NB4 (cell line): ENCODE results near the gene TULP4.

Source experiments
- DNase-seq: peaks from one replicate; pipeline ENCODE4 v3.0.0; 2010; ENCODE audit warnings: low read depth
- H3K4me3 ChIP-seq: one replicate; pipeline ENCODE4 v1.5.1; 2011; ENCODE audit warnings: mild to moderate bottlenecking, low read depth, low read length, moderate library complexity
- MYC ChIP-seq: IDR thresholded peaks from 2 replicates; pipeline ENCODE4 v1.6.1; 2011; ENCODE audit warnings: low read depth, low read length
- POLR2A ChIP-seq: IDR thresholded peaks from 2 replicates; pipeline ENCODE4 v1.6.1; 2011; ENCODE audit warnings: mild to moderate bottlenecking; ENCODE audit not compliant: insufficient read length; ENCODE audit errors: extremely low read depth
- TF ChIP-seq, protein P1 (sequence below): IDR thresholded peaks from 2 replicates; pipeline ENCODE4 v1.6.1; 2011; ENCODE audit warnings: low read depth, low read length
- TF ChIP-seq, protein P2 (sequence below): IDR thresholded peaks from one replicate; pipeline ENCODE4 v1.5.1; 2012; ENCODE audit warnings: low read depth, low read length

The TULP4 gene

DNA sequence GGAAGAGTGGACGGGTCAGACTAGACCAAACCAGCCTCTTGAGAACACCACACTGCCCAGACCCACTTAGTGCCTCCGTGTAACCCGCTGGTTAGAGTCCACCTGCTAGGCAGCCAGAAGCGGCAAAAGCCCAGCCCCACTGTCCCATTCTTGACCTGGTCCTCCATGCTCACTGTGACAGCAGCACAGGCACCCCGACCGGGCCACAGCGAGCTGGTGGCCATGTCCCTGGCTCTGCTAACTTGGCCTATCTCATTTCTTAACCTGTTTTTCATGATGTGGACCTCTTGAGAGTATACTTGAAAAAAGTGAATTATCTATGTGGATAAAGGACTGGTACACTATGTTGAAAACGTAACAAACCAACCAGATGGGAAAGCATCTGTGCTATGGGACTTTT, 202.7 kb downstream of the TULP4 start:
- TF ChIP-seq MYC (no peak), POLR2A (no peak)
- TF ChIP-seq, protein P1, sequence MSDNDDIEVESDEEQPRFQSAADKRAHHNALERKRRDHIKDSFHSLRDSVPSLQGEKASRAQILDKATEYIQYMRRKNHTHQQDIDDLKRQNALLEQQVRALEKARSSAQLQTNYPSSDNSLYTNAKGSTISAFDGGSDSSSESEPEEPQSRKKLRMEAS: no peak
- TF ChIP-seq, protein P2, sequence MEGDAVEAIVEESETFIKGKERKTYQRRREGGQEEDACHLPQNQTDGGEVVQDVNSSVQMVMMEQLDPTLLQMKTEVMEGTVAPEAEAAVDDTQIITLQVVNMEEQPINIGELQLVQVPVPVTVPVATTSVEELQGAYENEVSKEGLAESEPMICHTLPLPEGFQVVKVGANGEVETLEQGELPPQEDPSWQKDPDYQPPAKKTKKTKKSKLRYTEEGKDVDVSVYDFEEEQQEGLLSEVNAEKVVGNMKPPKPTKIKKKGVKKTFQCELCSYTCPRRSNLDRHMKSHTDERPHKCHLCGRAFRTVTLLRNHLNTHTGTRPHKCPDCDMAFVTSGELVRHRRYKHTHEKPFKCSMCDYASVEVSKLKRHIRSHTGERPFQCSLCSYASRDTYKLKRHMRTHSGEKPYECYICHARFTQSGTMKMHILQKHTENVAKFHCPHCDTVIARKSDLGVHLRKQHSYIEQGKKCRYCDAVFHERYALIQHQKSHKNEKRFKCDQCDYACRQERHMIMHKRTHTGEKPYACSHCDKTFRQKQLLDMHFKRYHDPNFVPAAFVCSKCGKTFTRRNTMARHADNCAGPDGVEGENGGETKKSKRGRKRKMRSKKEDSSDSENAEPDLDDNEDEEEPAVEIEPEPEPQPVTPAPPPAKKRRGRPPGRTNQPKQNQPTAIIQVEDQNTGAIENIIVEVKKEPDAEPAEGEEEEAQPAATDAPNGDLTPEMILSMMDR: no peak
- DNase-seq: no peak
- H3K4me3 ChIP-seq: no peak overlapping the region

DNA sequence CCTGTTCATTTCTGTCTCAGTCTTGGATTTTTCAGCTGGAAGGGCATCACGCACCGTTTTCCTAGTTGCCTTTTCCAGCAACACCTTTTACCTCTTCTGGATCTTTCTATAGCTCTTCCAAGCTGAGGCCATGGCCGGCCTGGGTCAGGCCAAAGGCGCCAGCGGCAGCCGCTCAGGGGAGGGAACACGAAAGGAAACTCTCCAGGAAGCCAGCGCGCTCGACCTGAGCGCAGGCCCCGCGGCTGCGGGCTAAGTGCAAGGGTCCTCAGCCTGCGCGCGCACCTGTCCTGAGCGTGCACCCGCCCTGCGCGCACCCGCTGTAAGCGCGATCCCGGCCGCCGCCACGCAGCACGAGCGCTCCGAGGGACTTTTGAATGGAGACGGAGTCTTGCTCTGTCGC, 203.8 kb downstream of the TULP4 start:
- no peak overlapping the region for H3K4me3 ChIP-seq
- no peak for TF ChIP-seq MYC
- TF ChIP-seq, protein P2: no peak
- TF ChIP-seq, protein P1: no peak
- no peak for TF ChIP-seq POLR2A
- no peak for DNase-seq

DNA sequence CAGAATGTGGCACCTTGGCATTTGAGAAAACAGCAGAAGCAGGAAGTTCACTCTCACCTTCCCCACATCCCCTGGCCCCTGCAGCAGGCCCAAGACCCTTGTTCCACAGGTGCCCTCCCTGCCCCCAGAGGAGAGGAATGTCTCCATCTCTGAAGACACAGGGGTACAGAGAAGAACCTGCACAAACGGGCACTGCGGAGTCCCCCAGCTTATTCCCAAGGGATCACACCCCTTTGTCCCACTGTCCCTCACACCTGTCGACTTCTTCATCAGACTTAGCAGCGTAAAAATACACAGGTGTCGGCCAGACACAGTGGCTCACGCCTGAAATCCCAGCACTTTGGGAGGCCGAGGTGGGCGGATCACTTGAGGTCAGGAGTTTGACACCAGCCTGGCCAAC, 204.8 kb downstream of the TULP4 start:
- H3K4me3 ChIP-seq: no peak overlapping the region
- no peak for TF ChIP-seq POLR2A
- TF ChIP-seq, protein P2: no peak
- TF ChIP-seq, protein P1: no peak
- no peak for DNase-seq

DNA sequence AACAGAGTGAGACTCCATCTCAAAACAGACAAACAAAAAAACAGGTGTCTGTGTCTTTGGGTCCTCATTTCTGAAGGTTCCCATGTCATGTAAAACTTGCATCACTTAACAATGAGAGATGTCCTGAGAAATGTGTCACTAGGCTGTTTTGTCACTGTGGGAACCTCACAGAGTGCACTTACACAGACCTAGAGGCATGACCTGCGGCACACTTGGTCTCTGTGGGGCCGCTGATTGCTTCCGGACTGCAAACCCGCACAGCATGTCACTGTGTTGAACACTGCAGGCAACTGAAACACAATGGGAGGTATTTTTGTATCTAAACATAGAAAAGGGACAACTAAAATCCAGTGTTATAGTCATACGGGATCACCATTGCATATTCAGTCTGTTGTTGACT, 205.3 kb downstream of the TULP4 start:
- peak; percentile 61 for DNase-seq
- H3K4me3 ChIP-seq: no peak overlapping the region
- no peak for TF ChIP-seq POLR2A
- TF ChIP-seq, protein P2: no peak
- TF ChIP-seq MYC: no peak
- TF ChIP-seq, protein P1: no peak

DNA sequence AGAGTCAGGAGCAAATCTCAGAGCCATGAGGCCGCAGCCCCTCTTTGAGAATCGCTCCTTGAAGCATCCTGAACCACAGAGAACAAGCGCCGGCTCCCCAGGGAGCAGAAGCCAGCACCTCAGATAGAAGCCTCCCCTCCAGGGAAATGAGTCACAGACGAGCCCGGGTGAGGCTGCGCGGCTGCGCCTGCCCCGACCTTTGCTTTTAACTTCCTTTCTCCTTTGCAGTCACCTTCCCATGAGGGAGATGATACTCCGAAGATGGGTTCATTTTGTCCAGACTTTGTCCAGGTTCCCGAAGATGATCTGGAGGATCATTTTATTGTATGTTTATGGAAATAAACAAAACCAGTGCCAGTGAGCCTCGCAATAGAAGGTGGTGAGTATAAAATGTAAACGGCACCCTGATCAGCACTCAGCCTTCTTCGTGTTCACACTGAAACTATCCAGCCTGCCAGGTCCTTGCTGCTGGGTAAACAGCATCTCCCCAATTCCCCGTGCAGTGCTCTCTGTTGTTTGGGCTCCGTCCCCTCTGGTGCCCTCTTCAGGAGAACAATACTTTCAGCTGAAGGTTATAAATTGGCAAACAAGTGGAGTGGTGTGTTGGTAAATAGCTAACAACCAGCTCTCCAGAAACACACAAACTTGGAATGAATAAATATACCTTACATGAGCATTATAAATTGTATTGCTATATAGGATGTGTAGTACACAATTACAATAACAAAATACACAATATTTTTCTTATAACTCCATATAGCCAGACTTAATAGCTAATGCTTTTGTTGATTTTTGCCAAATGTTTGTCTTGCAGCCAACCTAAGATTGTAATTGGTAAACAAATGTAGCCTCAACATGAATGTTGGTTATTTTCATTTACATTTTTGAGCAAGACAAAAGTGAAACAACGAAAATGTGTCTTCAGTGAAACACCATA, 206.2 kb downstream of the TULP4 start:
- H3K4me3 ChIP-seq: peak overlapping the region; percentile 47
- TF ChIP-seq, protein P1: no peak
- TF ChIP-seq MYC: 0 out of 2 replicates have a peak, but pooled peaks have one; percentile 13
- TF ChIP-seq, protein P2: peak; percentile 42
- no peak for TF ChIP-seq POLR2A
- DNase-seq: peak; percentile 96
